H1 (cell line): ENCODE data around the gene DENND4A. TPM values are rescaled to one million over a fixed set of nuclear protein-coding genes. Genes with fewer than 3 reads are reported as not detected.

Source experiments
- JUN ChIP-seq: IDR thresholded peaks from 2 replicates; pipeline ENCODE4 v1.6.1; 2011; ENCODE audit warnings: low read depth, mild to moderate bottlenecking, improper control_type of control experiment, low read length
- KDM4A ChIP-seq: IDR thresholded peaks from one replicate; pipeline ENCODE4 v1.7.1; 2012; ENCODE audit warnings: low read depth, mild to moderate bottlenecking, moderate library complexity, low read length, inconsistent platforms; ENCODE audit not compliant: severe bottlenecking
- USF2 ChIP-seq: IDR thresholded peaks from 2 replicates; pipeline ENCODE4 v1.6.1; 2011; ENCODE audit warnings: low read length, improper control_type of control experiment
- polyA plus RNA-seq, 7 experiments: library from polyadenylated mRNA; depleted of rRNA in 3 of 7; stranded (reverse) in 5 of 7; unstranded in 2 of 7; fragments of >200 nt in 5 of 7; fragments of 200-250 nt in 2 of 7; gene quantifications; 1 replicate in 5 of 7; 2 replicates in 1 of 7; 4 replicates in 1 of 7; pipeline versions ENCODE4 v1.2.1 to v1.2.3, GENCODE V29; 2011 to 2013; ENCODE audit warnings: missing spikeins in 2 of 7, mixed read lengths in 2 of 7
- total RNA-seq: library from RNA; stranded (reverse); fragmentation: NEBNext Ultra II Directional; extraction: Animal tissue kit (Norgen Biotek cat#: 25700); gene quantifications from 2 replicates; pipeline ENCODE4 v1.2.1, GENCODE V29; 2021

Gene DENND4A
- total and polyA plus RNA-seq, 2 of the 8 experiments (the other 6 are each of a cell fraction or from before 2014, with no cell fraction given), result 1.3 to 4.7 TPM

GRCh38 chr15:65792988-65793817 is 1.1 kb upstream of the DENND4A start (continued):
- TF ChIP-seq USF2 (no peak), JUN (no peak), KDM4A (no peak)
